H1 (cell line): ENCODE results near the gene TUBB8B. TPM values are rescaled to one million over a fixed set of nuclear protein-coding genes. Genes with fewer than 3 reads are reported as not detected.
"Not testable (repeated sequence)": the region's sequence is repeated elsewhere in the genome, so short reads cannot be mapped to it uniquely, and the experiment has no call there.

Source experiments
- CTCF ChIA-PET: fragments of 300-600 bp; sonication (Branson Sonifier 250); formaldehyde crosslinking; loops from one replicate; lab custom pipeline; 2021; ENCODE audit not compliant: partially characterized antibody; lab: Charles Lee
- POLR2A ChIA-PET: fragments of 300-600 bp; sonication (Branson Sonifier 250); formaldehyde crosslinking; loops from one replicate; lab custom pipeline; 2021; ENCODE audit warnings: inconsistent platforms; ENCODE audit not compliant: partially characterized antibody; lab: Charles Lee
- DNase-seq, 2 experiments: peaks; one replicate each; pipeline versions ENCODE4 v3.0.0 to v3.0.0-alpha.2; 2010 to 2022; ENCODE audit warnings: low spot score in 2 of 2, low read depth in 1 of 2, mixed read lengths in 1 of 2
- FAIRE-seq: peaks from 2 replicates; lab custom pipeline; 2011; peaks lifted over from hg19 to GRCh38; lab: Jason Lieb, UNC
- H2AFZ ChIP-seq: 2 replicates; pipeline ENCODE4 v1.8.1; 2012; ENCODE audit warnings: low read length, inconsistent platforms
- H2AK5ac ChIP-seq: 2 replicates; pipeline ENCODE4 v1.6.1; 2013; ENCODE audit warnings: low read depth, low read length
- H2BK120ac ChIP-seq: replicated peaks from 2 replicates; pipeline ENCODE3; 2013; ENCODE audit warnings: low read depth, low read length, inconsistent platforms
- H2BK12ac ChIP-seq: 2 replicates; pipeline ENCODE4 v1.6.1; 2013; ENCODE audit warnings: low read depth, low read length
- H2BK15ac ChIP-seq: 2 replicates; pipeline ENCODE4 v1.6.1; 2013; ENCODE audit warnings: low read length
- H2BK20ac ChIP-seq: 2 replicates; pipeline ENCODE4 v1.6.1; 2013; ENCODE audit warnings: low read length
- H2BK5ac ChIP-seq: 2 replicates; pipeline ENCODE4 v1.6.1; 2013; ENCODE audit warnings: low read depth, low read length
- H3K14ac ChIP-seq: 2 replicates; pipeline ENCODE4 v1.6.1; 2013; ENCODE audit warnings: inconsistent platforms; ENCODE audit not compliant: insufficient read length
- H3K18ac ChIP-seq: 2 replicates; pipeline ENCODE4 v1.6.1; 2013; ENCODE audit warnings: low read length; ENCODE audit errors: extremely low read depth
- H3K23ac ChIP-seq: 2 replicates; pipeline ENCODE4 v1.6.1; 2013; ENCODE audit warnings: inconsistent platforms; ENCODE audit not compliant: insufficient read length
- H3K23me2 ChIP-seq: 2 replicates; pipeline ENCODE4 v1.6.1; 2013; ENCODE audit warnings: low read depth, low read length
- H3K27ac ChIP-seq: 2 replicates; pipeline ENCODE4 v1.6.1; 2011; ENCODE audit warnings: low read depth, low read length, inconsistent platforms
- H3K27me3 ChIP-seq, 4 experiments: replicated peaks in 1 of 4; 1 replicate in 1 of 4; 2 replicates in 3 of 4; pipeline versions ENCODE4 v1.6.1 to v1.8.1; 2011 to 2013; ENCODE audit warnings: low read length in 3 of 4, mild to moderate bottlenecking in 3 of 4, inconsistent platforms in 2 of 4, mixed read lengths in 2 of 4, moderate library complexity in 1 of 4; ENCODE audit not compliant: control insufficient read depth in 3 of 4, insufficient read depth in 3 of 4; ENCODE audit errors: extremely low read depth in 1 of 4
- H3K36me3 ChIP-seq, 4 experiments: 2 replicates each; pipeline versions ENCODE4 v1.6.1 to v1.8.1; 2011 to 2013; ENCODE audit warnings: mild to moderate bottlenecking in 4 of 4, low read length in 3 of 4, moderate library complexity in 2 of 4, control low read depth in 1 of 4, inconsistent platforms in 1 of 4; ENCODE audit not compliant: insufficient read depth in 4 of 4, control insufficient read depth in 2 of 4
- H3K4ac ChIP-seq: replicated peaks from 2 replicates; pipeline ENCODE3; 2013; ENCODE audit warnings: low read length, low read depth, mixed read lengths, inconsistent platforms; ENCODE audit not compliant: insufficient read length
- H3K4me1 ChIP-seq, 4 experiments: replicated peaks in 1 of 4; 1 replicate in 1 of 4; 2 replicates in 3 of 4; pipeline versions ENCODE4 v1.6.1 to v1.8.1; 2011 to 2013; ENCODE audit warnings: low read length in 3 of 4, inconsistent platforms in 2 of 4, mixed read lengths in 1 of 4; ENCODE audit not compliant: insufficient read depth in 4 of 4, control insufficient read depth in 3 of 4
- H3K4me2 ChIP-seq, 2 experiments: 2 replicates each; pipeline versions ENCODE4 v1.6.1 to v1.8.1; 2011 to 2013; ENCODE audit warnings: low read depth in 2 of 2, low read length in 2 of 2, control low read depth in 1 of 2, inconsistent platforms in 1 of 2, mild to moderate bottlenecking in 1 of 2; ENCODE audit not compliant: insufficient read depth in 1 of 2
- H3K4me3 ChIP-seq, 4 experiments: fragments of 200-600, 300-600 bp in 1 of 4; sonication (generic), shearing (Covaris generic), sonication (Bioruptor Twin) in 1 of 4; 2 replicates each; pipeline versions ENCODE4 v1.5.1 to v1.8.1; 2011 to 2016; ENCODE audit warnings: low read length in 4 of 4, low read depth in 3 of 4, control low read depth in 2 of 4, inconsistent platforms in 2 of 4, mild to moderate bottlenecking in 2 of 4, mixed read lengths in 1 of 4, moderate library complexity in 1 of 4; ENCODE audit not compliant: insufficient read depth in 2 of 4; ENCODE audit errors: extremely low read depth in 1 of 4
- H3K56ac ChIP-seq: replicated peaks from 2 replicates; pipeline ENCODE3; 2013; ENCODE audit warnings: low read depth, mild to moderate bottlenecking, mixed read lengths, low read length, inconsistent platforms; ENCODE audit not compliant: insufficient read length
- H3K79me1 ChIP-seq: 2 replicates; pipeline ENCODE4 v1.6.1; 2013; ENCODE audit warnings: low read depth, low read length, control low read depth
- H3K79me2 ChIP-seq, 2 experiments: 2 replicates each; pipeline versions ENCODE4 v1.6.1 to v1.8.1; 2012 to 2013; ENCODE audit warnings: low read length in 2 of 2, mild to moderate bottlenecking in 2 of 2, inconsistent platforms in 1 of 2; ENCODE audit not compliant: insufficient read depth in 2 of 2, control insufficient read depth in 1 of 2
- H3K9ac ChIP-seq, 4 experiments: replicated peaks in 1 of 4; 1 replicate in 1 of 4; 2 replicates in 3 of 4; pipeline versions ENCODE4 v1.6.1 to v1.8.1; 2011 to 2013; ENCODE audit warnings: low read depth in 3 of 4, low read length in 3 of 4, control low read depth in 2 of 4, mild to moderate bottlenecking in 2 of 4, moderate library complexity in 2 of 4, inconsistent platforms in 1 of 4; ENCODE audit errors: extremely low read depth in 1 of 4
- H3K9me3 ChIP-seq, 2 experiments: 2 replicates each; pipeline versions ENCODE4 v1.6.1 to v1.8.1; 2012 to 2013; ENCODE audit warnings: mild to moderate bottlenecking in 2 of 2, moderate library complexity in 2 of 2, control low read depth in 1 of 2, inconsistent platforms in 1 of 2, low read depth in 1 of 2, low read length in 1 of 2, mixed read lengths in 1 of 2; ENCODE audit not compliant: insufficient read depth in 2 of 2
- H4K20me1 ChIP-seq, 2 experiments: replicated peaks in 1 of 2; 2 replicates each; pipeline versions ENCODE3 to v1.8.1; 2011 to 2013; ENCODE audit warnings: inconsistent platforms in 2 of 2, low read length in 2 of 2, mild to moderate bottlenecking in 1 of 2; ENCODE audit not compliant: insufficient read depth in 2 of 2, control insufficient read depth in 1 of 2
- H4K5ac ChIP-seq: 2 replicates; pipeline ENCODE4 v1.6.1; 2013; ENCODE audit warnings: low read length, low read depth, mixed read lengths, inconsistent platforms; ENCODE audit not compliant: insufficient read length
- H4K8ac ChIP-seq: 2 replicates; pipeline ENCODE4 v1.8.0; 2013; ENCODE audit warnings: mild to moderate bottlenecking, moderate library complexity, low read length, inconsistent platforms; ENCODE audit not compliant: insufficient read depth; ENCODE audit errors: extremely low read depth
- H4K91ac ChIP-seq: replicated peaks from 2 replicates; pipeline ENCODE3; 2013; ENCODE audit warnings: low read length, mixed read lengths, inconsistent platforms; ENCODE audit not compliant: insufficient read length
- WGBS, 2 experiments: shearing (Covaris generic) in 1 of 2; methylation state at CpG; one replicate each; pipeline versions ENCODE4 v1.1.6 to v1.1.7; 2013 to 2015; ENCODE audit warnings: low lambda C conversion rate in 2 of 2, mixed read lengths in 2 of 2, inconsistent platforms in 1 of 2, low coverage in 1 of 2, missing lambda C conversion rate in 1 of 2; ENCODE audit not compliant: insufficient replicate concordance in 2 of 2, insufficient coverage in 1 of 2, insufficient read length in 1 of 2; ENCODE audit errors: extremely low coverage in 1 of 2, missing lambda C conversion rate in 1 of 2; 5-methylcytosine and 5-hydroxymethylcytosine counted together
- polyA plus RNA-seq, 7 experiments: library from polyadenylated mRNA; depleted of rRNA in 3 of 7; stranded (reverse) in 5 of 7; unstranded in 2 of 7; fragments of >200 nt in 5 of 7; fragments of 200-250 nt in 2 of 7; gene quantifications; 1 replicate in 5 of 7; 2 replicates in 1 of 7; 4 replicates in 1 of 7; pipeline versions ENCODE4 v1.2.1 to v1.2.3, GENCODE V29; 2011 to 2013; ENCODE audit warnings: missing spikeins in 2 of 7, mixed read lengths in 2 of 7
- total RNA-seq: library from RNA; stranded (reverse); fragmentation: NEBNext Ultra II Directional; extraction: Animal tissue kit (Norgen Biotek cat#: 25700); gene quantifications from 2 replicates; pipeline ENCODE4 v1.2.1, GENCODE V29; 2021

TUBB8B gene
- total and polyA plus RNA-seq, 2 of the 8 experiments (the other 6 are each of a cell fraction or from before 2014, with no cell fraction given), result 0.60 to 1.3 TPM

GRCh38 chr18:10624-11184, 38.7 kb downstream of the TUBB8B start:
- H3K79me2 ChIP-seq, H3K27me3 ChIP-seq, H3K9me3 ChIP-seq, H3K4me3 ChIP-seq, H3K18ac ChIP-seq, H2BK120ac ChIP-seq, H3K4me1 ChIP-seq, H3K23me2 ChIP-seq, POLR2A ChIA-PET, FAIRE-seq, H3K9ac ChIP-seq, H2BK15ac ChIP-seq, H3K36me3 ChIP-seq, H3K23ac ChIP-seq, H4K8ac ChIP-seq, H2BK12ac ChIP-seq, H4K91ac ChIP-seq, CTCF ChIA-PET, H2AFZ ChIP-seq, H4K5ac ChIP-seq, H3K56ac ChIP-seq, H2BK5ac ChIP-seq, H3K4me2 ChIP-seq, H3K14ac ChIP-seq, H3K27ac ChIP-seq, H3K4ac ChIP-seq, H2BK20ac ChIP-seq, H2AK5ac ChIP-seq, H3K79me1 ChIP-seq, H4K20me1 ChIP-seq: not testable (repeated sequence)
- 96% methylated on average over 14 of the region's 75 CpGs; no CpG with 5 or more reads in 1 of the 2 experiments for WGBS, 2 experiments
- DNase-seq, result peak in 1 of 2 experiments; percentile 52
